ENCODE data around the gene ITPR1. TPM values are rescaled to one million over a fixed set of nuclear protein-coding genes. Genes with fewer than 3 reads are reported as not detected.

The ITPR1 gene
- total RNA-seq, 2 donors from 2014 or later: 254 to 283 TPM

- DNase-seq (ENCODE audit: low spot score): peak; percentile 30
- TF ChIP-seq CTCF (IDR thresholded peaks at IDR 0.05): peak; percentile 78
- Histone ChIP-seq H3K4me1 (ENCODE audit: control insufficient read depth in 1 of 2, low read depth in 2 of 2) (peaks cover 5 to 21% of the 10 kb centered on the region in 2 donors), H3K27me3 (replicated peaks; ENCODE audit: insufficient read depth) (no peaks in the 10 kb centered on the region), H3K36me3 (peaks cover 26% of the 10 kb centered on the region), H3K4me3 (no peak overlapping the region), H3K27ac (peak overlapping the region; percentile 55 to 59), H3K9me3 (no peaks in the 10 kb centered on the region)
- peak; percentile 83 for ATAC-seq (ENCODE audit: insufficient number of reproducible peaks, low FRiP score, low read depth)
These were observed 162.9 kb downstream of the ITPR1 start for GRCh38 chr3:4656059-4656458.

- Histone ChIP-seq H3K9me3 (no peaks in the 10 kb centered on the region), H3K36me3 (peaks cover 28% of the 10 kb centered on the region), H3K27me3 (replicated peaks; ENCODE audit: insufficient read depth) (no peaks in the 10 kb centered on the region), H3K4me3 (no peak overlapping the region), H3K27ac (peak overlapping the region; percentile 55 to 59), H3K4me1 (ENCODE audit: control insufficient read depth in 1 of 2, low read depth in 2 of 2) (peaks cover 5 to 21% of the 10 kb centered on the region in 2 donors)
- TF ChIP-seq CTCF (IDR thresholded peaks at IDR 0.05): no peak
- DNase-seq (ENCODE audit: low spot score): no peak
- no peak for ATAC-seq (ENCODE audit: insufficient number of reproducible peaks, low FRiP score, low read depth)
These were observed 163.6 kb downstream of the ITPR1 start for GRCh38 chr3:4656626-4657328.

GRCh38 chr3:4660936-4661335, 167.8 kb downstream of the ITPR1 start:
- Histone ChIP-seq H3K27me3 (replicated peaks; ENCODE audit: insufficient read depth) (no peaks in the 10 kb centered on the region), H3K27ac (no peak overlapping the region), H3K9me3 (no peaks in the 10 kb centered on the region), H3K36me3 (peaks cover 28% of the 10 kb centered on the region), H3K4me3 (no peak overlapping the region), H3K4me1 (ENCODE audit: control insufficient read depth in 1 of 2, low read depth in 2 of 2) (peaks cover 13 to 29% of the 10 kb centered on the region in 2 donors)
- no peak for ATAC-seq (ENCODE audit: insufficient number of reproducible peaks, low FRiP score, low read depth)
- TF ChIP-seq CTCF (IDR thresholded peaks at IDR 0.05): no peak
- no peak for DNase-seq (ENCODE audit: low spot score)

- Histone ChIP-seq H3K4me1 (ENCODE audit: control insufficient read depth in 1 of 2, low read depth in 2 of 2) (peaks cover 8 to 12% of the 10 kb centered on the region in 2 donors), H3K36me3 (peaks cover 49% of the 10 kb centered on the region), H3K27me3 (replicated peaks; ENCODE audit: insufficient read depth) (no peaks in the 10 kb centered on the region), H3K4me3 (no peak overlapping the region), H3K9me3 (no peaks in the 10 kb centered on the region), H3K27ac (peak overlapping the region in 1 of 2 donors; percentile 38)
- no peak for DNase-seq (ENCODE audit: low spot score)
- TF ChIP-seq CTCF (IDR thresholded peaks at IDR 0.05): no peak
- no peak for ATAC-seq (ENCODE audit: insufficient number of reproducible peaks, low FRiP score, low read depth)
These were observed 171.3 kb downstream of the ITPR1 start for GRCh38 chr3:4664412-4664811.

GRCh38 chr3:4665197-4665596, 172.0 kb downstream of the ITPR1 start:
- Histone ChIP-seq H3K4me1 (ENCODE audit: control insufficient read depth in 1 of 2, low read depth in 2 of 2) (peaks cover 8 to 12% of the 10 kb centered on the region in 2 donors), H3K36me3 (peaks cover 57% of the 10 kb centered on the region), H3K9me3 (no peaks in the 10 kb centered on the region), H3K27ac (peak overlapping the region in 1 of 2 donors; percentile 38), H3K4me3 (no peak overlapping the region), H3K27me3 (replicated peaks; ENCODE audit: insufficient read depth) (no peaks in the 10 kb centered on the region)
- ATAC-seq (ENCODE audit: insufficient number of reproducible peaks, low FRiP score, low read depth) (peak; percentile 42), DNase-seq (ENCODE audit: low spot score) (no peak)
- no peak for TF ChIP-seq CTCF (IDR thresholded peaks at IDR 0.05)

Data from thoracic aorta (tissue), 2 donors.